Panc1 (cell line): ENCODE data around the gene GPR82. TPM values are rescaled to one million over a fixed set of nuclear protein-coding genes. Genes with fewer than 3 reads are reported as not detected.

ENCODE experiments used
- ATAC-seq: fragments of 200-7000 bp; cut with Tn5 transposase; 2 replicates; pipeline ENCODE4 v1.9.1; 2020; ENCODE audit warnings: mild to moderate bottlenecking, moderate library complexity
- BruUV-seq: library from RNA; stranded (reverse); fragments of 400-500 nt; replicated peaks from 2 replicates; lab custom pipeline; 2021; lab: Mats Ljungman, UMichigan
- CTCF ChIA-PET: fragments of 300-600 bp; sonication (Branson Sonifier 250); formaldehyde crosslinking; loops from one replicate; lab custom pipeline; 2022; ENCODE audit warnings: antibody characterized with exemption; lab: Charles Lee
- POLR2A ChIA-PET: fragments of 300-600 bp; sonication (Branson Sonifier 250); formaldehyde crosslinking; loops from one replicate; lab custom pipeline; 2022; ENCODE audit warnings: antibody characterized with exemption; lab: Charles Lee
- DNase-seq: peaks from one replicate; pipeline ENCODE4 v3.0.0-alpha.2; 2010; ENCODE audit warnings: low read depth, low spot score
- H3K27ac ChIP-seq: 2 replicates; pipeline ENCODE4 v1.5.1; 2011; ENCODE audit warnings: mild to moderate bottlenecking, low read length, inconsistent platforms
- H3K27me3 ChIP-seq: fragments of 200-500 bp; sonication (Bioruptor generic); 2 replicates; pipeline ENCODE4 v1.6.0; 2014; ENCODE audit warnings: low read length, inconsistent platforms; ENCODE audit not compliant: control insufficient read depth, insufficient read depth
- H3K36me3 ChIP-seq: fragments of 200-500 bp; sonication (Bioruptor generic); 2 replicates; pipeline ENCODE4 v1.5.1; 2014; ENCODE audit warnings: inconsistent platforms, mild to moderate bottlenecking, low read length, moderate library complexity; ENCODE audit not compliant: control insufficient read depth, insufficient read depth
- H3K4me1 ChIP-seq: 2 replicates; pipeline ENCODE4 v1.5.1; 2011; ENCODE audit warnings: inconsistent platforms, mild to moderate bottlenecking, low read length, moderate library complexity; ENCODE audit not compliant: control insufficient read depth, insufficient read depth
- H3K4me3 ChIP-seq, 2 experiments: 2 replicates each; pipeline ENCODE4 v1.5.1; 2011 to 2012; ENCODE audit warnings: low read depth in 2 of 2, low read length in 2 of 2, mild to moderate bottlenecking in 2 of 2, inconsistent platforms in 1 of 2, moderate library complexity in 1 of 2
- H3K9me3 ChIP-seq: fragments of 200-500 bp; sonication (Bioruptor generic); 2 replicates; pipeline ENCODE4 v1.5.1; 2014; ENCODE audit warnings: low read depth, mild to moderate bottlenecking, inconsistent platforms, low read length, moderate library complexity; ENCODE audit not compliant: control insufficient read depth, insufficient read depth
- CTCF ChIP-seq: fragments of 450-650 bp; IDR thresholded peaks from 2 replicates; pipeline ENCODE4 v1.5.1; 2017; ENCODE audit warnings: mild to moderate bottlenecking
- POLR2AphosphoS5 ChIP-seq: IDR thresholded peaks from 2 replicates; pipeline ENCODE4 v1.6.1; 2012; ENCODE audit warnings: mild to moderate bottlenecking, low read depth, low read length, moderate library complexity
- REST ChIP-seq, 2 experiments: IDR thresholded peaks; 2 replicates each; pipeline ENCODE4 v1.6.1; 2011 to 2012; ENCODE audit warnings: low read depth in 2 of 2, control low read depth in 1 of 2, low read length in 1 of 2, mild to moderate bottlenecking in 1 of 2, moderate library complexity in 1 of 2; ENCODE audit not compliant: insufficient read depth in 1 of 2
- SIN3A ChIP-seq: IDR thresholded peaks from 2 replicates; pipeline ENCODE4 v1.6.1; 2012; ENCODE audit warnings: low read depth, mild to moderate bottlenecking, low read length, moderate library complexity, borderline replicate concordance; ENCODE audit not compliant: insufficient read depth
- TCF7L2 ChIP-seq: IDR thresholded peaks from 2 replicates; pipeline ENCODE4 v1.6.1; 2011; ENCODE audit warnings: mild to moderate bottlenecking, low read depth, low read length, inconsistent platforms
- in situ Hi-C: cut with HindIII; loops from 2 replicates; pipeline ENCODE4 v1.10.0; 2016; ENCODE audit warnings: low sequenced_read_pairs, low pct_unique_long_range_greater_than_20kb
- intact Hi-C: fragments of 100-400 bp; cut with micrococcal nuclease; formaldehyde crosslinking; loops from one replicate; pipeline ENCODE4 v1.10.0; 2022; ENCODE audit not compliant: unreplicated experiment
- total RNA-seq: library from RNA; stranded (reverse); gene quantifications from one replicate; pipeline ENCODE4 v1.2.1, GENCODE V29; 2021; ENCODE audit not compliant: unreplicated experiment

The GPR82 gene
- total RNA-seq, 1 experiment from 2014 or later: not detected

GRCh38 chrX:41708486-41708885, 15.5 kb upstream of the GPR82 start:
- no TSS peak for BruUV-seq
- POLR2A ChIA-PET: interaction anchor here (0.6 kb wide), 1 partner anchor 392 kb away, joined by 9 read pairs; no protein-coding TSS in a partner anchor
- intact Hi-C loops: no loop called here
- Histone ChIP-seq H3K4me3 (no peak overlapping the region), H3K27me3 (no peaks in the 10 kb centered on the region), H3K27ac (no peak overlapping the region), H3K36me3 (no peaks in the 10 kb centered on the region), H3K9me3 (no peaks in the 10 kb centered on the region), H3K4me1 (no peaks in the 10 kb centered on the region)
- TF ChIP-seq SIN3A: no peak
- TF ChIP-seq TCF7L2: no peak
- no peak for TF ChIP-seq CTCF
- TF ChIP-seq REST (IDR thresholded peaks at IDR 0.05; ENCODE audit: insufficient read depth in 1 of 2, low read depth in 2 of 2, low read length in 1 of 2): no peak
- no peak for TF ChIP-seq POLR2AphosphoS5
- DNase-seq (no peak), ATAC-seq (no peak)
- in situ Hi-C loops: no loop called here
- CTCF ChIA-PET: no interaction called here

- no peak overlapping the region for H3K27ac ChIP-seq
- H3K4me3 ChIP-seq: no peak overlapping the region
- DNase-seq: no peak
- POLR2A ChIA-PET: no interaction called here
- H3K27me3 ChIP-seq: no peaks in the 10 kb centered on the region
- no peak for TF ChIP-seq SIN3A
- no peak for TF ChIP-seq CTCF
- TF ChIP-seq REST (IDR thresholded peaks at IDR 0.05; ENCODE audit: insufficient read depth in 1 of 2, low read depth in 2 of 2, low read length in 1 of 2): no peak
- no peak for TF ChIP-seq TCF7L2
- TF ChIP-seq POLR2AphosphoS5: no peak
- no peaks in the 10 kb centered on the region for H3K36me3 ChIP-seq
- CTCF ChIA-PET: no interaction called here
- no peaks in the 10 kb centered on the region for H3K4me1 ChIP-seq
- intact Hi-C loops: no loop called here
- ATAC-seq: no peak
- H3K9me3 ChIP-seq: no peaks in the 10 kb centered on the region
- no TSS peak for BruUV-seq
- in situ Hi-C loops: no loop called here
Observed at GRCh38 chrX:41711021-41711667, 12.8 kb upstream of the GPR82 start.
